COLO668 (cell line): ENCODE results near the gene PI4KA.
A peak's percentile ranks its signal among the peaks of the same experiment; 100 is the strongest.
"Not testable (repeated sequence)": the region's sequence is repeated elsewhere in the genome, so short reads cannot be mapped to it uniquely, and the experiment has no call there.

ENCODE experiments used
- DNase-seq: peaks from one replicate; lab custom pipeline; 2025; ENCODE audit not compliant: unreplicated experiment; lab: John Stamatoyannopoulos, UW

The PI4KA gene

GRCh38 chr22:20752104-20752741 is 106.4 kb downstream of the PI4KA start:
- no peak for DNase-seq

GRCh38 chr22:20751185-20751851 is 107.3 kb downstream of the PI4KA start:
- peak; percentile 62 for DNase-seq

DNA sequence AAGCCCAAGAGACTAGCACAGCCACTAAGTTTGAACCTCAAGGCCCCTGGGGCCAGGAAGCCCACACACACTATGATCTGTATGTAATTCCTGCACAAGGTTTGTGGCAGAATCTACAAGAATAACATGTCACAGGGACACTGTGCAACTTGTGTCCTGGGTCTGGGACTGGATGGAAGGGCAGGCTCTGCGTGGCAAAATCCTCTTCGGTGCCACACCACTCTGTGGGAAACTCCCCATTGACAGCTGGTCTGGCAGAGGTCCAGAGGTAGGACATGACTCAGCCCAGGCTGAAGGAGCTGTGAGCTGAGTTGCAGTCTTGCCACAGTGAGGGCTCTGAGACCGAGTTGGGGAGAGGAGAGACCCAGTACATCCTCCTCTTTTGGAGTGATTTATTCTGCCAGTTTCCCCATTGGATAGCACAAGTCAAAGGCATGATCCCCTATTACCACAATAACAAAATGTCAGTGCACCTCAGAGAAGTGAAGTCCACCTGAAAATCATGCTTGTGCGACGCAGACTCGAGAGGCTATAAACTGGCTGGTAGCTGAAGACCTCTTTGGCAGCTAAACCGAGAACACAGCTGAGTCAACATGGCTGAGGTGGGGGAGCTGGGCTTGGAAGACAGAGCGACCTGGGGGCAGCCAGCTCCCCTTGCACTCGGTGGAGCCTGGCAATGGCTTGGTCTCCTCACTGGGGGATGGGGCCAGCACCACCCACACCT is 108.0 kb downstream of the PI4KA start:
- DNase-seq = peak; percentile 72

DNA sequence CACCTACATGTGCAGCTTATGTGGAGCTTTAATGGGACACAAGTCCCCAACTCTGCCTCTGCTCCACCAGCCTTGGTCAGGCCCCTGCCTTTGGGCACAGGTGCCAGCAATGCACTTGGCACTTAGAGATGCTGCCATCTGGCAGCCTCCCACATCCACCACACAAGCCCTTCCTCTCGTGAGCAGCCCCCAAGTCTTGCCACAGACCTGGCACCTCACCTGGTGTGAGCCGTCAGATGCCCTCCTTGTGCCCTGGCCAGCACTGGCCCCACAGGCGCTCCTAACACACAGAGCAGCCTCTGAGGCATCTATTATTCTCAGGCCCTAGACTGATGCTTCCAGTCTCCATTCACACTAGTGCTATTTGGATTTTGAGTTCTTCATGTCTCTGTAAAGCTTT is 109.2 kb downstream of the PI4KA start:
- DNase-seq = no peak

DNA sequence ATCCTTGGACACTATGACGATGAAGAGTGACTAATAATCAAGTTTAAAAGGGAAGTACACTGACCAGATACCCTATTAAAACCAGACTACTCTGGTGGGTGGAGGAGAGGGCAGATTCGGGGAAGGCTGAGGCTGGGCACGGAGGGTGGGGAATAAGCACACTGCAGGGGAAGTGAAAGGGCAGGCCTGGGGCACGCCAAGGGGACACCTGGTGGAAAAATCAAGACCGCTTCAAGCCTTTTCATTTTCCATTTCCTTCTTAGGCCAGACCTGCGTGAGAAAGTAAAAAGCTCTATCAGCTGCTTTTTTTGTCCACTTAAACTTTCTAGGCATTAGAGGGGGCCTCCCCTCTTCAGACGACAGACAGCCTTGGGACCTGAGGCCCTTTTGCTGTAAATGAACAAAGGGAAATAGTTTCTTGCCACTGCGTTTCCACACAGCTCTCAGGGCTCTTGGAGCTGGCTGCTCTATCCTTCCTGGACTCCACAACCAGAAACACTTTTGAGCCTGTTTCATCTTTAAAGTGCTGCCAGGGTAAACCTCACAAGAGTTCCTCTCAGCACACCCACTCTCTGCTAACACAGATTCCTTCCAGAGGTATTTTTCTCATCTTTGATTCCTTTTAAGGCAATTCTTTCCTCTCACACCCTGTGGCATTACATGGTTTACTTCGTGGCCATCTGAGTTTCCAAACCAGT is 109.7 kb downstream of the PI4KA start:
- no peak for DNase-seq

DNA sequence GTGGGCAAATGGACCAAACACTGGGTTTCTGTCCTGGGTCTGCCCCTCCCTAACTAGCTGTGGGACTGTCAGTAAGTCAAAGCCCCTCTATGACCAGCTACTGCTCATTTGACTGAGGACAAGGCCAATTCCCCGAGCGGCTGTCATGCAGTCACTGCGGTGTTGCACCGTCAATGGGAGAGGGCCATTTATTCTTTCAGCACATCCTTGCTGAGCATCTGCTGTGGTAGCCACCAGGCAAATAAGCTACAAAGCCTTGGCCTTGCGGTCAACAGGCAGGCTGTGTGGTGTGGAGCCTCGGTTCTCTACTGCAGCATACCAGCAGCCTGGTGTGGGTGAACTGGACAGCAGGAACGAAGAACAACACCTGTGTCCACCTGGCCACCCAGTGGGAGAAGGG is 110.5 kb downstream of the PI4KA start:
- DNase-seq = no peak

GRCh38 chr22:20747223-20747622 is 111.4 kb downstream of the PI4KA start:
- no peak for DNase-seq

DNA sequence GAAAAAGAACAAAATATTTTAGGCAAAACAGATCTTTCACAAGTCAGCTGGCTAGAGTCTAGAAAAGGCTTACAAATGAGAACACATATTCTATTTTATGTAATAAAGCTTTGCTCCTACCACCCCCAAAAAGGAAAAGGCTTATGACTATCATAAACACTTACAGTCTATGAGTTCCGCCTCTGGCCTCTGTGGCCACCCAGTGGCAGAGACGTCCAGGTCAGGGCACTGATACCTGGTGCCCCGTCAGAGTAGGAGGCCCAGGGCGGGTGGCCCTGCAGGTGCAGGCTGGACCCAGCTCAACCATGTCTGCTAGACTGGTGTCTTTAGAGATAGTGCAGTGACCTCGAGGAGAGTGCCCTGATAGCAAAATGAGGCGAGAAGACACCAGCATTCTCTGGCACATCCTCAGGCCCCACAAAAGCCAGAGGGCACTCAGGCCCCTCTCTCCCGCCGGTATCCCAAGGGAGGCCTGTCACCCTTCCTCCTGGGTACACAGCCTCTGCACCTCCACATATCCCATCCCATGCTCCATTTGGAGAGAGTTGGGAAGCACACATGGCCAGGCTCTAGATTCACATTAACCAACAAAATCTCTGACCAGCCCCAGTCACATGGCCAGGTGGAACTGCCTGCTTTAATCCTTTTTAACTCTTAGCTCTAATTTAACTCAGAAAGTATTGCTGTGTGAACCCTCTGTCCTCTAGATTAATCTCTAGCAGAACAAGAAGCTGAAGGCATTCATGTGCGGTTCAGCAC is 112.0 kb downstream of the PI4KA start:
- no peak for DNase-seq

DNA sequence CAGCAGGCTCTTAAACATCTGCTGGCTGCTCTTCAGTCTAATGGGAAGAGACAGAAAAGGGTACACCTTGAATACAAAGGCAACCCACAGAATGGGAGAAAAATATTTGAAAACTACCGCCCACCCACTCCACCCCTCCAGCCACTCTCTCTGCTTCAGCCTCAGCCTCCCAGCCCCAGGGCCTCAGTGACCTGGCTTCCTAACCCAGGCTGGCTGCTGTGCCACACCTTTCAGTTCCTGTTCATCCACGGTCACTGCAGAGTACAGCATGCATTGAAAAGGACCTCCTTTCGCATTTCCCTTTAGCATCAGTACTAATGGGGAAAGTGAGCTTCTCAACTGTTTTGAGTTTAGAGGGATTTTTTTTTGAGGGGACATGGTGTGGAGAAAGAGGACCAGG is 113.5 kb downstream of the PI4KA start:
- no peak for DNase-seq

GRCh38 chr22:20744456-20744855 is 114.2 kb downstream of the PI4KA start:
- no peak for DNase-seq

GRCh38 chr22:20742764-20743163 is 115.8 kb downstream of the PI4KA start:
- DNase-seq = no peak

DNA sequence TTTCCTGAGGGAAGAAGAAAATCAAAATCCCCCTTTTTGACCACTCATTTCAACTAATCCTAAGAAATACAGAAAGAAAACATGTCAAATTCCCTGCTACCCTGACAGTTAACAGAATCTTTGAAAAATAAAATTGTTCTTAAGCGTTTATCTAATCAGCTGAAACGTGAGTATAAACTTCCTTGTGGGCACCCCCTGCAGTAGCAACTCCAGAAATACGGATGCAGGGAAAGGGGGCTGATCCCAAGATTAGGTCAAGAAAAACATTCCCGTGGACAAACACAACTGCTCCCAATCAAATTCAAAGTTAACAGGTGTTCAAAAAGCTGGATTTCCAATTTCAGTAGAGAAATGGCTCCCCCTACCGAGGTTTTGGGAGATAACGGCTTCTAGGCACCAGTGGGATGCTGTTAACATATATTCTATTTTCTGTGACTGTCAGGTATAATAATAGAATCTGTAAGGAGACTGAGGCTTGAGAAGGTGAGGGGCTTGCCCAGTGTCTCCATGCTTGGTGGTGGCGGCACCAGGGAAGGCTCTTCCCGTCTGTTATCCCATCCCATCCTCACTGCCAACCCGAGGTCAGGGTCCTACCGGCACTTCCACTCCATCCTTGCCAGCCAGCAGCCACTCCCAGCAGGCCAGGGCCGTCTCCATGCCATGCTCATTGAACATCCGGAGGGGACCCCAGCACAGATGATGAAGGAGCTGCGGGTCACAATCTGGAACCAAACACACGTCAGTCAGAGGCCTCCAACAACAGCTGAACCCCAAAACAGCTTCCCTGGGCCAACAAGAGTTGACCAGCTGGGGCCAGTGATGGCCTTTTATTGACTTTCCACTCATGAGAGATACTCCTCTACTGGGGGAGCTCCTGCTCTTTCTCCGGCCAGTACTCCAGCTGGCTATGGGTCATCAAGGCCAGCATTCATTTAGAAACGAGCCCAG is 116.7 kb downstream of the PI4KA start:
- peak; percentile 36 for DNase-seq

DNA sequence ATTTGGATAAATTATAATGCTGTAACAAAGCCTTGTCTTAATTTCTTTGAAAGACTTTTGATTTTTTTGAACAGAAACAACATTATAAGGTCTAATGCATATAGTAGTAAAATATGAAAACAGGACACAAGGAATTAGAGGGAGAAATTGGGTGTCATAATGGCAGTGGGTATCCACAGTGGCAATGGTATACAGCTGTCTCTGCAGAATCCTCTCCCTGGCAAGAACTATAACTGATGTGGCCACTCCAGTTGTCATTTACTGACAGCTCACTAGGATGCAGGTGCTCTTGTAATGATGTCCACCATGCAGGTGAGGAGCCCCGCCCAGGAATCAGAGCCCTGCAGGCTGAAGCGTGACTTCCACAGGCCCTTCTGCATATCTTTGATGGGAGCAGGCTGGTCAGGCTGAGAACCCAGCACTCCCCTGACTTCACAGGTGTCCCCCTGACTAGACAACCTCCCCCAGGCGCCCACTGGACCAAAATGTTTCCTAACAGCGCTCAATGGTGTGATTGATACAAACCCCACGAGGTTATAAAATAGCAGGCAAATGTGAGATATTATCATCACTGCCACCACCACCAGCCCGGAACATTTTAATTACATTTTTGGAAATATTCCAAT is 117.5 kb downstream of the PI4KA start:
- DNase-seq = no peak

DNA sequence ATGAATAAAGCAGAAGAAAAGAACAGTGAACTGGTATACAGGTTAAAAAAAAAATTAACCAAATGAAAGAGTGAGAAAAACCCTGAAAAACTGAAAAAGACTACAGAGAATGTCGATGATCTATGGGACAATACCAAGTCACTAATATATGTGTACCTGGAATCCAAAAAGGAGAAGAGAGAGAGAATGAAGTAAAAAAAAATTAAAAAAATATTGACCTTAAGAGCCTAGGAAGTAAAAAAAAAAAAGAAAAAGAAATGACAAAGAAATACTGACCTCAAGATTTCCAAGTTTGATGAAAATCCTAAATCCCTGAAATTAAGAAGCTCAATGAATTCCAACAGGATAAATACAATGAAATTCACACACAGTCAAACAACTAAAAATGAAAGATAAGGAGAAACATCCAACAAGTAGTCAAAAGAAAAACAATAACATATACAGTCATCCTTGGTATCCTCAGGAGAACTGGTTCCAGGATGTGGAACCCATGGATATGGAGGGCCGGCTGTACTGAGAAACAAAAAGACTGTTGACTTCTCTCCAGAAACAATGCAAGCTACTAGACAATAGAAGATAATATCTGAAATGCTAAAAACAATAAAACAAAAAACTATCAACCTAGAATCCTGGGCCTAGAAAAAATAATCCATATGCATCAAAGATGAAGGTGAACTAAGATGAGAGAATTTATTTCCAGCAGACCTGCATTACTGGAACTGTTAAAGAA is 118.2 kb downstream of the PI4KA start:
- no peak for DNase-seq

DNA sequence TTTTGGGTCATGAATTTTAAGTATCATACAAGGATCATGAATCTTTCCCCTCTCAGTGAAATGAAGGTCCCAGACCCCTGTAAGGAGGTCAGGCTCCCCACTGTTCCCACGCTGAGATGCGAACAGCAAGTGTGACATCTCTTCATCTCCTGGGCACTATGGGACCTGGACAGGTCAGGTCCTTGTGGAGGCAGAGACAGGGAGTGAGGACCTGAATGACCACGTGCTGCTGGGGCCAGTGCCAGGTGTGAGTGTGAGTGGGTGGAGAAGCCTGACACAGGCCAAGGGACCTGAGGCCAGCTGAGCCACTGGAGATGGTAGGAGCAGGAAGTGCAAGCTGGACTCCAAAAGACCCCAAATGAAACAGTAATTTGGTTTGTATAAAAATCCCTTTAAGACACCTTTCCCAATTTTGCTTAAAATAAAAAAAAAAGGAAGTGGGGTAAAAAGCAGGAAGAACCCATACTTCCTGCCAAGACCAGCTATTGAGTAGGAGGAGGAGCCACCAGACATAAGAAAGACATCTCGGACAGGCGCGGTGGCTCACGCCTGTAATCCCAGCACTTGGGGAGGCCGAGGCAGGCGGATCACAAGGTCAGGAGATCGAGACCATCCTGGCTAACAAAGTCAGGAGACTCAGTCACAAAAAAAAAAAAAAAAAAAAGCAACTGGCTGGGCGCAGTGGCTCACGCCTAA is 120.1 kb downstream of the PI4KA start:
- no peak for DNase-seq

- not testable (repeated sequence) for DNase-seq
Measured at GRCh38 chr22:20736891-20737290, 121.7 kb downstream of the PI4KA start.

- DNase-seq = not testable (repeated sequence)
Measured at GRCh38 chr22:20735356-20736162, 123.1 kb downstream of the PI4KA start.
